Neural cell (in vitro differentiated cells): ENCODE data around the gene CGB1. TPM values are rescaled to one million over a fixed set of nuclear protein-coding genes. Genes with fewer than 3 reads are reported as not detected.
"Not testable (repeated sequence)": the region's sequence is repeated elsewhere in the genome, so short reads cannot be mapped to it uniquely, and the experiment has no call there.

Source experiments
- H2AFZ ChIP-seq: fragments of 200-600, 300-800 bp; sonication (generic), shearing (Covaris generic); 2 replicates; pipeline ENCODE4 v1.6.0; 2014; ENCODE audit warnings: low read depth, mild to moderate bottlenecking, antibody characterized with exemption, low read length, moderate library complexity
- H3F3A ChIP-seq: fragments of 200-600 bp; shearing (Covaris generic); 2 replicates; pipeline ENCODE4 v1.6.1; 2016; ENCODE audit warnings: mild to moderate bottlenecking, moderate library complexity, mixed read lengths, antibody characterized with exemption, low read length; ENCODE audit not compliant: insufficient read depth, poor library complexity, severe bottlenecking
- H3K27ac ChIP-seq: fragments of 200-600, 300-800 bp; sonication (generic), shearing (Covaris generic); 2 replicates; pipeline ENCODE4 v1.5.1; 2014; ENCODE audit warnings: mild to moderate bottlenecking, low read length, moderate library complexity
- H3K27me3 ChIP-seq: fragments of 300-800, 200-600 bp; sonication (generic), shearing (Covaris generic); 2 replicates; pipeline ENCODE4 v1.6.0; 2014; ENCODE audit warnings: mild to moderate bottlenecking, low read depth, low read length, moderate library complexity; ENCODE audit not compliant: insufficient read depth
- H3K36me3 ChIP-seq: fragments of 300-800, 200-600 bp; sonication (generic), shearing (Covaris generic); 2 replicates; pipeline ENCODE4 v1.5.1; 2014; ENCODE audit warnings: mild to moderate bottlenecking, antibody characterized with exemption, low read length, moderate library complexity; ENCODE audit not compliant: insufficient read depth
- H3K4me2 ChIP-seq: fragments of 300-800, 200-600 bp; sonication (generic), shearing (Covaris generic); 2 replicates; pipeline ENCODE4 v1.6.0; 2014; ENCODE audit warnings: mild to moderate bottlenecking, low read length
- H3K4me3 ChIP-seq: fragments of 300-800, 200-600 bp; sonication (generic), shearing (Covaris generic); 2 replicates; pipeline ENCODE4 v1.5.1; 2014; ENCODE audit warnings: mild to moderate bottlenecking, low read length, moderate library complexity
- H3K79me2 ChIP-seq: fragments of 200-600 bp; shearing (Covaris generic); replicated peaks from 2 replicates; pipeline ENCODE4 v1.6.0; 2014; ENCODE audit warnings: mild to moderate bottlenecking, low read length, moderate library complexity; ENCODE audit not compliant: insufficient read depth
- H3K9ac ChIP-seq: fragments of 300-800, 200-600 bp; sonication (generic), shearing (Covaris generic); 2 replicates; pipeline ENCODE4 v1.6.1; 2016; ENCODE audit warnings: mild to moderate bottlenecking, low read length, mixed read lengths
- H3K9me2 ChIP-seq: fragments of 200-600 bp; shearing (Covaris generic); 2 replicates; pipeline ENCODE4 v1.6.1; 2016; ENCODE audit warnings: mild to moderate bottlenecking, low read length, mixed read lengths; ENCODE audit not compliant: insufficient read depth
- H3K9me3 ChIP-seq: fragments of 200-600, 300-800 bp; sonication (generic), shearing (Covaris generic); 2 replicates; pipeline ENCODE4 v1.6.1; 2016; ENCODE audit warnings: mild to moderate bottlenecking, mixed run types, low read length, moderate library complexity, mixed read lengths
- H4K20me1 ChIP-seq: fragments of 200-600 bp; shearing (Covaris generic); 2 replicates; pipeline ENCODE4 v1.6.1; 2016; ENCODE audit warnings: mild to moderate bottlenecking, mixed run types; ENCODE audit not compliant: insufficient read depth
- EP300 ChIP-seq: fragments of 450-650 bp; conservative IDR thresholded peaks from 2 replicates; pipeline ENCODE4 v1.6.1; 2014; ENCODE audit warnings: antibody characterized with exemption, mild to moderate bottlenecking, moderate library complexity; ENCODE audit not compliant: poor library complexity, severe bottlenecking
- EZH2 ChIP-seq: fragments of 200-600, 300-800 bp; shearing (Covaris generic), sonication (generic); IDR thresholded peaks from 2 replicates; pipeline ENCODE4 v1.6.1; 2014; ENCODE audit warnings: antibody characterized with exemption, low read length, borderline replicate concordance, mild to moderate bottlenecking; ENCODE audit not compliant: insufficient read depth, poor library complexity, severe bottlenecking
- MXI1 ChIP-seq: fragments of 450-650 bp; conservative IDR thresholded peaks from 2 replicates; pipeline ENCODE4 v1.6.1; 2014; ENCODE audit warnings: antibody characterized with exemption, mild to moderate bottlenecking; ENCODE audit not compliant: poor library complexity, severe bottlenecking
- POLR2AphosphoS5 ChIP-seq: IDR thresholded peaks from 2 replicates; pipeline ENCODE4 v1.6.1; 2012
- RAD21 ChIP-seq: fragments of 450-650 bp; conservative IDR thresholded peaks from 2 replicates; pipeline ENCODE4 v1.6.1; 2014; ENCODE audit warnings: antibody characterized with exemption, mild to moderate bottlenecking, moderate library complexity
- SMC3 ChIP-seq: fragments of 450-650 bp; conservative IDR thresholded peaks from 2 replicates; pipeline ENCODE4 v1.6.1; 2014; ENCODE audit warnings: antibody characterized with exemption, mild to moderate bottlenecking, moderate library complexity; ENCODE audit not compliant: poor library complexity
- TAF1 ChIP-seq: IDR thresholded peaks from 2 replicates; pipeline ENCODE4 v1.6.1; 2012; ENCODE audit warnings: low read depth
- polyA plus RNA-seq: library from polyadenylated mRNA; depleted of rRNA; stranded (reverse); fragments of >200 nt; gene quantifications from 2 replicates; pipeline ENCODE4 v1.2.3, GENCODE V29; 2014
- TF ChIP-seq, protein P1 (sequence below): IDR thresholded peaks from 2 replicates; pipeline ENCODE4 v1.6.1; 2012; ENCODE audit warnings: borderline replicate concordance
- TF ChIP-seq, protein P2 (sequence below): fragments of 450-650 bp; IDR thresholded peaks from 2 replicates; pipeline ENCODE4 v1.5.1; 2014; ENCODE audit warnings: antibody characterized with exemption, mild to moderate bottlenecking, moderate library complexity; ENCODE audit not compliant: poor library complexity, severe bottlenecking

The CGB1 gene
- polyA plus RNA-seq, 1 donor from 2014 or later: not detected

- Histone ChIP-seq H3K4me2 (no peak overlapping the region), H3K9ac (no peak overlapping the region), H2AFZ (no peak overlapping the region), H4K20me1 (no peaks in the 10 kb centered on the region), H3K79me2 (no peaks in the 10 kb centered on the region), H3K36me3 (no peaks in the 10 kb centered on the region), H3K9me2 (no peaks in the 10 kb centered on the region), H3K27me3 (peaks cover 32% of the 10 kb centered on the region), H3K4me3 (no peak overlapping the region), H3K27ac (no peak overlapping the region), H3K9me3 (no peaks in the 10 kb centered on the region), H3F3A (no peaks in the 10 kb centered on the region)
- no peak for TF ChIP-seq EZH2
- TF ChIP-seq POLR2AphosphoS5: no peak
Observed at GRCh38 chr19:49058562-49058961, 21.9 kb upstream of the CGB1 start.

GRCh38 chr19:49057636-49058234 is 21.0 kb upstream of the CGB1 start, which contains the start of gene CGB7:
Gene CGB7 (minus strand): TSS chr19:49057749. CDS start chr19:49055375, 2,374 bp downstream.
- Histone ChIP-seq H3K9ac (no peak within 1 kb of the TSS), H3K4me3 (peak within 1 kb of the TSS; percentile 58), H4K20me1 (no peaks in the 10 kb centered on the region), H3K27ac (no peak within 1 kb of the TSS), H3K4me2 (no peak within 1 kb of the TSS), H2AFZ (no peak within 1 kb of the TSS), H3K9me2 (no peaks in the 10 kb centered on the region), H3K27me3 (peaks cover 32% of the 10 kb centered on the region), H3K9me3 (no peaks in the 10 kb centered on the region), H3K36me3 (no peaks in the 10 kb centered on the region), H3K79me2 (no peaks in the 10 kb centered on the region), H3F3A (no peaks in the 10 kb centered on the region)
- TF ChIP-seq, protein P1, sequence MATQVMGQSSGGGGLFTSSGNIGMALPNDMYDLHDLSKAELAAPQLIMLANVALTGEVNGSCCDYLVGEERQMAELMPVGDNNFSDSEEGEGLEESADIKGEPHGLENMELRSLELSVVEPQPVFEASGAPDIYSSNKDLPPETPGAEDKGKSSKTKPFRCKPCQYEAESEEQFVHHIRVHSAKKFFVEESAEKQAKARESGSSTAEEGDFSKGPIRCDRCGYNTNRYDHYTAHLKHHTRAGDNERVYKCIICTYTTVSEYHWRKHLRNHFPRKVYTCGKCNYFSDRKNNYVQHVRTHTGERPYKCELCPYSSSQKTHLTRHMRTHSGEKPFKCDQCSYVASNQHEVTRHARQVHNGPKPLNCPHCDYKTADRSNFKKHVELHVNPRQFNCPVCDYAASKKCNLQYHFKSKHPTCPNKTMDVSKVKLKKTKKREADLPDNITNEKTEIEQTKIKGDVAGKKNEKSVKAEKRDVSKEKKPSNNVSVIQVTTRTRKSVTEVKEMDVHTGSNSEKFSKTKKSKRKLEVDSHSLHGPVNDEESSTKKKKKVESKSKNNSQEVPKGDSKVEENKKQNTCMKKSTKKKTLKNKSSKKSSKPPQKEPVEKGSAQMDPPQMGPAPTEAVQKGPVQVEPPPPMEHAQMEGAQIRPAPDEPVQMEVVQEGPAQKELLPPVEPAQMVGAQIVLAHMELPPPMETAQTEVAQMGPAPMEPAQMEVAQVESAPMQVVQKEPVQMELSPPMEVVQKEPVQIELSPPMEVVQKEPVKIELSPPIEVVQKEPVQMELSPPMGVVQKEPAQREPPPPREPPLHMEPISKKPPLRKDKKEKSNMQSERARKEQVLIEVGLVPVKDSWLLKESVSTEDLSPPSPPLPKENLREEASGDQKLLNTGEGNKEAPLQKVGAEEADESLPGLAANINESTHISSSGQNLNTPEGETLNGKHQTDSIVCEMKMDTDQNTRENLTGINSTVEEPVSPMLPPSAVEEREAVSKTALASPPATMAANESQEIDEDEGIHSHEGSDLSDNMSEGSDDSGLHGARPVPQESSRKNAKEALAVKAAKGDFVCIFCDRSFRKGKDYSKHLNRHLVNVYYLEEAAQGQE: no peak
- TF ChIP-seq POLR2AphosphoS5 (no peak), SMC3 (no peak), TAF1 (no peak), MXI1 (no peak), RAD21 (no peak), EZH2 (no peak), EP300 (no peak)
- TF ChIP-seq, protein P2, sequence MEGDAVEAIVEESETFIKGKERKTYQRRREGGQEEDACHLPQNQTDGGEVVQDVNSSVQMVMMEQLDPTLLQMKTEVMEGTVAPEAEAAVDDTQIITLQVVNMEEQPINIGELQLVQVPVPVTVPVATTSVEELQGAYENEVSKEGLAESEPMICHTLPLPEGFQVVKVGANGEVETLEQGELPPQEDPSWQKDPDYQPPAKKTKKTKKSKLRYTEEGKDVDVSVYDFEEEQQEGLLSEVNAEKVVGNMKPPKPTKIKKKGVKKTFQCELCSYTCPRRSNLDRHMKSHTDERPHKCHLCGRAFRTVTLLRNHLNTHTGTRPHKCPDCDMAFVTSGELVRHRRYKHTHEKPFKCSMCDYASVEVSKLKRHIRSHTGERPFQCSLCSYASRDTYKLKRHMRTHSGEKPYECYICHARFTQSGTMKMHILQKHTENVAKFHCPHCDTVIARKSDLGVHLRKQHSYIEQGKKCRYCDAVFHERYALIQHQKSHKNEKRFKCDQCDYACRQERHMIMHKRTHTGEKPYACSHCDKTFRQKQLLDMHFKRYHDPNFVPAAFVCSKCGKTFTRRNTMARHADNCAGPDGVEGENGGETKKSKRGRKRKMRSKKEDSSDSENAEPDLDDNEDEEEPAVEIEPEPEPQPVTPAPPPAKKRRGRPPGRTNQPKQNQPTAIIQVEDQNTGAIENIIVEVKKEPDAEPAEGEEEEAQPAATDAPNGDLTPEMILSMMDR: no peak

DNA sequence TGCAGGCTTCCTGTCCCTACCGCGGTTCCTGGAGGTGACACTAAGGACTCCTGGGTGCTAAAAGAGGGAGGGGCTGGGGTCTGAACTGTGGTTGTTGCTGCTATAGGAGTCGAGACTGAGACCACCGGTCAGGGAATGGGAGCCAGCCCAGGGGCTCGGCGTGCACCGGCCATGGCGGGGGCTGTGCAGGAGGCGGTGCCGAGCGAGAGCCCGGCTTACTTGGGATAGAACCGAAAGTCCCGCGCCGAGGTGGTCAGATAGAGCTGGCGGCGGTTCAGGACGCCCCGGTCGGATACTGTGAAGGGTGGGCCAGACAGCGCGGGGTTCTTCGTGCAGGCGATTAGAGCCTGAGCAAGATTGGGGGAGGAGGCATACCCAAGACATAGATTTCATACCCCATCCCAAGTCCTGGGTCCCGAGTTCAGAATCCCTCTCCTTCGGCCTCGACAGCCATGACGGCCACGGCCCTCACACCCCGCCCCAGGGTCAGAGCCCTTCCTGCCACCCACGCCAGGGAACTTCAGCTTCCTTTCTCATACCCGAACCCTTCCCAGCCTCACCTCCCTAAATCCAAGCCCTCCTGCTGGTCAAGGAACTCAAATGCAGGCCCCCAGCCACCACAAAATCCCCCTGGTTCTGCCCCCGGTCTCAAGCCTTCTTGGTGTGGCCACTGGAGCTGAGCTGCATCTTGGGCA is 20.4 kb upstream of the CGB1 start:
- not testable (repeated sequence) for H3K27ac ChIP-seq, H3K36me3 ChIP-seq, H3K79me2 ChIP-seq, H4K20me1 ChIP-seq, H3K9me3 ChIP-seq, H2AFZ ChIP-seq, H3F3A ChIP-seq, H3K9me2 ChIP-seq, H3K9ac ChIP-seq, H3K4me2 ChIP-seq
- H3K4me3 ChIP-seq: peak overlapping the region; percentile 58
- H3K27me3 ChIP-seq: peaks cover 32% of the 10 kb centered on the region
